ENCODE results near the gene XKR7. TPM values are rescaled to one million over a fixed set of nuclear protein-coding genes. Genes with fewer than 3 reads are reported as not detected.
A peak's percentile ranks its signal among the peaks of the same experiment; 100 is the strongest.

The XKR7 gene
- total RNA-seq, 1 experiment from 2014 or later: not detected

DNA sequence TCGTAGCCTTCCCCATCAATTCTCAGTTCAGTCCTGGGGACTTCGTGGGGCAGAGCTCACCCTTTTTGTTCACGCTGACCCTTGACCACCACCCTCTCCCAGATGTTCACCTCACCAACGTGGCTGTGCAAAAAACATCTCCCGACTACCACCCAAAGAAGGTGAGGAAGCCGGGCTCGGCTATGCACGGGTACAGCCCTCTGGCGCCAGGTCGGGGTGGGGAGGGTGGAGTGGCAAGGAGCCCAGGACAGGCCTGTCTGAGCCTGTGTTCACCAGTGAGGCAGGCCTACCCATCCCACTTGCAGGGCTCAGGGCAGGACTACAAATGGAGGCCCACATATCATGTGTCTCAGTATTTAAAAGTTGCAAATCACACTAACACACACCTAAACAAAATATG is 34.3 kb upstream of the XKR7 start:
- intact Hi-C loops (cut with micrococcal nuclease): no loop called here
- Histone ChIP-seq H3K4me2 (ENCODE audit: low read length) (no peak overlapping the region), H3K36me3 (ENCODE audit: low read depth, low read length) (no peaks in the 10 kb centered on the region), H3K4me1 (ENCODE audit: insufficient read depth, low read length) (no peaks in the 10 kb centered on the region), H3K27ac (ENCODE audit: low read length) (no peak overlapping the region), H3K9me2 (replicated peaks; ENCODE audit: low read length) (no peaks in the 10 kb centered on the region), H3K27me3 (ENCODE audit: low read length) (0 out of 2 replicates have a peak, but pooled peaks cover 3% of the 10 kb centered on the region), H2AFZ (ENCODE audit: low read length) (no peak overlapping the region), H3F3A (ENCODE audit: low read length, unreplicated experiment) (no peaks in the 10 kb centered on the region), H3K4me3 (ENCODE audit: low read length) (no peak overlapping the region), H3K79me2 (ENCODE audit: low read length) (no peaks in the 10 kb centered on the region), H3K9me3 (ENCODE audit: low read length) (no peaks in the 10 kb centered on the region), H4K20me1 (ENCODE audit: low read length) (no peaks in the 10 kb centered on the region), H3K9ac (ENCODE audit: low read length) (no peak overlapping the region)
- ATAC-seq (no peak), DNase-seq (no peak)
- ChIA-PET CTCF (no interaction called here), POLR2A (ENCODE audit: unreplicated experiment) (interaction anchor here (0.5 kb wide), 1 partner anchor 79 kb away, joined by 6 read pairs; no protein-coding TSS in a partner anchor)
- TF ChIP-seq EZH2 (IDR thresholded peaks at IDR 0.05; ENCODE audit: low read length, unreplicated experiment) (no peak), EZH2phosphoT487 (IDR thresholded peaks at IDR 0.05; ENCODE audit: borderline replicate concordance, low read length) (no peak)
- TF ChIP-seq, protein P1, sequence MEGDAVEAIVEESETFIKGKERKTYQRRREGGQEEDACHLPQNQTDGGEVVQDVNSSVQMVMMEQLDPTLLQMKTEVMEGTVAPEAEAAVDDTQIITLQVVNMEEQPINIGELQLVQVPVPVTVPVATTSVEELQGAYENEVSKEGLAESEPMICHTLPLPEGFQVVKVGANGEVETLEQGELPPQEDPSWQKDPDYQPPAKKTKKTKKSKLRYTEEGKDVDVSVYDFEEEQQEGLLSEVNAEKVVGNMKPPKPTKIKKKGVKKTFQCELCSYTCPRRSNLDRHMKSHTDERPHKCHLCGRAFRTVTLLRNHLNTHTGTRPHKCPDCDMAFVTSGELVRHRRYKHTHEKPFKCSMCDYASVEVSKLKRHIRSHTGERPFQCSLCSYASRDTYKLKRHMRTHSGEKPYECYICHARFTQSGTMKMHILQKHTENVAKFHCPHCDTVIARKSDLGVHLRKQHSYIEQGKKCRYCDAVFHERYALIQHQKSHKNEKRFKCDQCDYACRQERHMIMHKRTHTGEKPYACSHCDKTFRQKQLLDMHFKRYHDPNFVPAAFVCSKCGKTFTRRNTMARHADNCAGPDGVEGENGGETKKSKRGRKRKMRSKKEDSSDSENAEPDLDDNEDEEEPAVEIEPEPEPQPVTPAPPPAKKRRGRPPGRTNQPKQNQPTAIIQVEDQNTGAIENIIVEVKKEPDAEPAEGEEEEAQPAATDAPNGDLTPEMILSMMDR (conservative IDR thresholded peaks at IDR 0.05; ENCODE audit: low read depth, low read length): no peak
- BruUV-seq (replicated peaks): no TSS peak

DNA sequence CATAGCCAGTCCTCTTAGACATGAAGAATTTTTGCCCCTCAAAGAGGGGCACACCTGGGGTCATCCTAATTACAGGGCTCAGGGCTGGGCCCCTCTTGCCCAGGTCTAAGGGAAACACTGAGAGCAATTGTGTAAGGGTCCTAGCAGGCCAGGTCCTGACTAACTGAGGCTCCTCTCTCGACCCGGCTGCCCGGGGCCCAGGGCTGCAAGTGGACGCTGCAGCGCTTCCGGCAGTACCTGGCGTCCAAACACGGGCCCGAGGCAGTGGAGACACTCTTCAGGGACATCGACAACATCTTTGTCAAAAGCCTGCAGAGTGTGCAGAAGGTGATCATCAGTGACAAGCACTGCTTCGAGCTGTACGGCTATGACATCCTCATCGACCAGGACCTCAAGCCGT is 33.5 kb upstream of the XKR7 start:
- Histone ChIP-seq H4K20me1 (ENCODE audit: low read length) (no peaks in the 10 kb centered on the region), H3K4me1 (ENCODE audit: insufficient read depth, low read length) (no peaks in the 10 kb centered on the region), H3F3A (ENCODE audit: low read length, unreplicated experiment) (no peaks in the 10 kb centered on the region), H3K4me2 (ENCODE audit: low read length) (no peak overlapping the region), H3K9me2 (replicated peaks; ENCODE audit: low read length) (no peaks in the 10 kb centered on the region), H3K36me3 (ENCODE audit: low read depth, low read length) (no peaks in the 10 kb centered on the region), H3K9me3 (ENCODE audit: low read length) (no peaks in the 10 kb centered on the region), H3K9ac (ENCODE audit: low read length) (no peak overlapping the region), H3K27me3 (ENCODE audit: low read length) (no peaks in the 10 kb centered on the region), H3K79me2 (ENCODE audit: low read length) (no peaks in the 10 kb centered on the region), H3K4me3 (ENCODE audit: low read length) (no peak overlapping the region), H2AFZ (ENCODE audit: low read length) (no peak overlapping the region), H3K27ac (ENCODE audit: low read length) (no peak overlapping the region)
- TF ChIP-seq, protein P1 (conservative IDR thresholded peaks at IDR 0.05; ENCODE audit: low read depth, low read length): no peak
- no peak for TF ChIP-seq EZH2phosphoT487 (IDR thresholded peaks at IDR 0.05; ENCODE audit: borderline replicate concordance, low read length)
- TF ChIP-seq EZH2 (IDR thresholded peaks at IDR 0.05; ENCODE audit: low read length, unreplicated experiment): no peak
- intact Hi-C loops (cut with micrococcal nuclease): no loop called here
- ATAC-seq: no peak
- BruUV-seq (replicated peaks): no TSS peak
- POLR2A ChIA-PET (ENCODE audit: unreplicated experiment): no interaction called here
- CTCF ChIA-PET: no interaction called here
- no peak for DNase-seq

DNA sequence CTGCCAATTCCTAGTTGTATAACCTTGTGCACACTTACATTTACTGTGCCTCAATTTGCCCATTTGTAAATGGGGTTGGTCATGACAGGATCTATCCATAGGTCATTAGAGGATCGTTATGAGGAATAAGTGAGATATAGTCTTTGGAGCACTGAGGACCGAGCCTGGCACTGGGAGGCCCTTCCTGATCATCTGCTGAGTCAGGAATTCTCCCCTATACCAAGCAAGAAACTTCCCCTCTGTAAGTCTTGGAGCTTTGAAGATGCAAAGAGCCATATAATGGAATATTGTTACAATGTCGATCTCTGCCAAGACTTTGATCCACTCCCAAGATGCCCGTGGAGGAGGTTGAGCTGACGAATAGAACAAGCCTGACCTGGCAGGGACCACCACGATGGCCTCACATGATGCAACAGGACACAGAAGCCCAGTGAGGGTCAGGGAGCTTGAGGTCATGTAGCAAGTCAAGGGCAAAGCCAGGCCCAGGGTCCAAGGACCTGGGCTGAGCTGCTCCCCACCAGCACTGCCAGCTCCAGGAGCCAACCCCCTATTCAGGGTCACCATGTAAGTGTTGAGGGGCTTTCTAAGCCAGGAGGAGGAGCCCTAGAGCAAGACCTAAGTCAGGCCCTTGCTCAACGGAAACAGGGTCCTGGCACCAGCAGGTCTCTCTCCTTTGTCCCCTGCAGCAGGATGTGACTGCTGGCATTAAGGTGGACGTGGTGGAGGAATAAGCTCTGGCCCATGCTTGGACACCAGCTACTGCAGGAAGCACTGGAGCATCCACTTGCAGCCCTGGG is 32.8 kb upstream of the XKR7 start:
- no peak overlapping the region for H2AFZ ChIP-seq (ENCODE audit: low read length)
- intact Hi-C loops (cut with micrococcal nuclease): no loop called here
- BruUV-seq (replicated peaks): no TSS peak
- POLR2A ChIA-PET (ENCODE audit: unreplicated experiment): no interaction called here
- no peaks in the 10 kb centered on the region for H3K9me3 ChIP-seq (ENCODE audit: low read length)
- TF ChIP-seq, protein P1 (conservative IDR thresholded peaks at IDR 0.05; ENCODE audit: low read depth, low read length): peak; percentile 20; the same call in 1 of the 2 replicates
- TF ChIP-seq EZH2 (IDR thresholded peaks at IDR 0.05; ENCODE audit: low read length, unreplicated experiment): no peak
- TF ChIP-seq EZH2phosphoT487 (IDR thresholded peaks at IDR 0.05; ENCODE audit: borderline replicate concordance, low read length): no peak
- no peaks in the 10 kb centered on the region for H3F3A ChIP-seq (ENCODE audit: low read length, unreplicated experiment)
- no peak overlapping the region for H3K4me2 ChIP-seq (ENCODE audit: low read length)
- DNase-seq (no peak), ATAC-seq (no peak)
- no peak overlapping the region for H3K4me3 ChIP-seq (ENCODE audit: low read length)
- H3K9ac ChIP-seq (ENCODE audit: low read length): no peak overlapping the region
- no peaks in the 10 kb centered on the region for H3K9me2 ChIP-seq (replicated peaks; ENCODE audit: low read length)
- no peak overlapping the region for H3K27ac ChIP-seq (ENCODE audit: low read length)
- H3K4me1 ChIP-seq (ENCODE audit: insufficient read depth, low read length): no peaks in the 10 kb centered on the region
- H3K27me3 ChIP-seq (ENCODE audit: low read length): no peaks in the 10 kb centered on the region
- no peaks in the 10 kb centered on the region for H3K36me3 ChIP-seq (ENCODE audit: low read depth, low read length)
- CTCF ChIA-PET: no interaction called here
- H4K20me1 ChIP-seq (ENCODE audit: low read length): no peaks in the 10 kb centered on the region
- H3K79me2 ChIP-seq (ENCODE audit: low read length): no peaks in the 10 kb centered on the region

Data from PC-3 (cell line).